PC-3 (cell line): ENCODE data around the gene ALG9.

Experiments used
- EZH2phosphoT487 ChIP-seq: fragments of 300-600 bp; sonication (generic); IDR thresholded peaks from 2 replicates; pipeline ENCODE4 v1.6.1; 2018; ENCODE audit warnings: mild to moderate bottlenecking, antibody characterized with exemption, low read length, borderline replicate concordance
- TF ChIP-seq, protein P1 (sequence below): fragments of 300-600 bp; sonication (generic); conservative IDR thresholded peaks from 2 replicates; pipeline ENCODE4 v1.5.1; 2017; ENCODE audit warnings: antibody characterized with exemption, low read depth, mild to moderate bottlenecking, low read length

- TF ChIP-seq, protein P1, sequence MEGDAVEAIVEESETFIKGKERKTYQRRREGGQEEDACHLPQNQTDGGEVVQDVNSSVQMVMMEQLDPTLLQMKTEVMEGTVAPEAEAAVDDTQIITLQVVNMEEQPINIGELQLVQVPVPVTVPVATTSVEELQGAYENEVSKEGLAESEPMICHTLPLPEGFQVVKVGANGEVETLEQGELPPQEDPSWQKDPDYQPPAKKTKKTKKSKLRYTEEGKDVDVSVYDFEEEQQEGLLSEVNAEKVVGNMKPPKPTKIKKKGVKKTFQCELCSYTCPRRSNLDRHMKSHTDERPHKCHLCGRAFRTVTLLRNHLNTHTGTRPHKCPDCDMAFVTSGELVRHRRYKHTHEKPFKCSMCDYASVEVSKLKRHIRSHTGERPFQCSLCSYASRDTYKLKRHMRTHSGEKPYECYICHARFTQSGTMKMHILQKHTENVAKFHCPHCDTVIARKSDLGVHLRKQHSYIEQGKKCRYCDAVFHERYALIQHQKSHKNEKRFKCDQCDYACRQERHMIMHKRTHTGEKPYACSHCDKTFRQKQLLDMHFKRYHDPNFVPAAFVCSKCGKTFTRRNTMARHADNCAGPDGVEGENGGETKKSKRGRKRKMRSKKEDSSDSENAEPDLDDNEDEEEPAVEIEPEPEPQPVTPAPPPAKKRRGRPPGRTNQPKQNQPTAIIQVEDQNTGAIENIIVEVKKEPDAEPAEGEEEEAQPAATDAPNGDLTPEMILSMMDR: no peak
- no peak for TF ChIP-seq EZH2phosphoT487
Observed at GRCh38 chr11:111782109-111782741, 89.2 kb downstream of the ALG9 start.
